Astrocyte of the spinal cord (primary cell): Measurements from ENCODE around the gene ARPC1A.
A peak's percentile ranks its signal among the peaks of the same experiment; 100 is the strongest.
"Not testable (repeated sequence)": the region's sequence is repeated elsewhere in the genome, so short reads cannot be mapped to it uniquely, and the experiment has no call there.

Source experiments
- DNase-seq: peaks from one replicate; pipeline ENCODE4 v3.0.0; 2011; ENCODE audit warnings: low read depth, low spot score
- H3K4me3 ChIP-seq: 2 replicates; pipeline ENCODE4 v1.5.1; 2011; ENCODE audit warnings: low read depth, mild to moderate bottlenecking, low read length, moderate library complexity
- CTCF ChIP-seq: IDR thresholded peaks from 2 replicates; pipeline ENCODE4 v1.5.1; 2012; ENCODE audit warnings: low read depth, mild to moderate bottlenecking, low read length, inconsistent platforms
- in situ Hi-C: cut with HindIII; loops from 2 replicates; pipeline ENCODE4 v1.10.0; 2017; ENCODE audit warnings: low sequenced_read_pairs

The ARPC1A gene

GRCh38 chr7:99325592-99326407, at the start of gene ARPC1A:
ARPC1A (plus strand) TSS chr7:99325898; CDS start chr7:99333354, 7,456 bp downstream.
- in situ Hi-C loops = no loop called here
- H3K4me3 ChIP-seq = peak within 1 kb of the TSS; percentile 99

GRCh38 chr7:99278180-99278579, 47.5 kb upstream of the ARPC1A start:
- H3K4me3 ChIP-seq = no peak overlapping the region
- in situ Hi-C loops = no loop called here
- TF ChIP-seq CTCF = no peak
- no peak for DNase-seq

More at GRCh38 chr7:99325592-99326407, at the start of gene ARPC1A:
- peak; percentile 93 for DNase-seq
- peak; percentile 34 for TF ChIP-seq CTCF

GRCh38 chr7:99284165-99284564, 41.5 kb upstream of the ARPC1A start:
- in situ Hi-C loops, H3K4me3 ChIP-seq, DNase-seq: not testable (repeated sequence)

- no peak for TF ChIP-seq CTCF
- no peak overlapping the region for H3K4me3 ChIP-seq
- DNase-seq = no peak
- in situ Hi-C loops = no loop called here
Measured at GRCh38 chr7:99287779-99288534, 37.7 kb upstream of the ARPC1A start.

GRCh38 chr7:99289185-99289584, 36.5 kb upstream of the ARPC1A start:
- no peak for TF ChIP-seq CTCF
- H3K4me3 ChIP-seq = no peak overlapping the region
- in situ Hi-C loops = no loop called here
- DNase-seq = no peak

- in situ Hi-C loops, DNase-seq, H3K4me3 ChIP-seq: not testable (repeated sequence)
Measured at GRCh38 chr7:99290148-99290547, 35.5 kb upstream of the ARPC1A start.

GRCh38 chr7:99290980-99291607, 34.6 kb upstream of the ARPC1A start:
- no peak overlapping the region for H3K4me3 ChIP-seq
- in situ Hi-C loops = no loop called here
- DNase-seq = no peak
- no peak for TF ChIP-seq CTCF
